HepG2 (cell line): ENCODE measurements around the gene LRP5. TPM values are rescaled to one million over a fixed set of nuclear protein-coding genes. Genes with fewer than 3 reads are reported as not detected.
A peak's percentile ranks its signal among the peaks of the same experiment; 100 is the strongest.

Source experiments
- ATAD3A ChIP-seq: sonication (generic); formaldehyde crosslinking; IDR thresholded peaks from 2 replicates; pipeline ENCODE4 v1.4.0; 2020; ENCODE audit warnings: missing genetic modification reagents
- ATF3 ChIP-seq: sonication (generic); formaldehyde crosslinking; IDR thresholded peaks from 2 replicates; pipeline ENCODE4 v1.4.0; 2020; ENCODE audit warnings: missing genetic modification reagents
- CBFB ChIP-seq: sonication (generic); formaldehyde crosslinking; IDR thresholded peaks from 2 replicates; pipeline ENCODE4 v1.4.0; 2020; ENCODE audit warnings: missing genetic modification reagents
- HNF1B ChIP-seq: sonication (generic); formaldehyde crosslinking; IDR thresholded peaks from 2 replicates; pipeline ENCODE4 v1.5.1; 2020; ENCODE audit warnings: mild to moderate bottlenecking, moderate library complexity, missing genetic modification reagents
- PITX1 ChIP-seq: sonication (generic); formaldehyde crosslinking; IDR thresholded peaks from 2 replicates; pipeline ENCODE4 v1.5.1; 2020; ENCODE audit warnings: mild to moderate bottlenecking, missing genetic modification reagents
- POLR2G ChIP-seq: fragments of 200-400 bp; formaldehyde crosslinking; IDR thresholded peaks from 2 replicates; pipeline ENCODE4 v1.6.1; 2018; ENCODE audit warnings: mild to moderate bottlenecking, low read depth, low read length, moderate library complexity
- PRDM4 ChIP-seq: sonication (generic); formaldehyde crosslinking; IDR thresholded peaks from 2 replicates; pipeline ENCODE4 v1.9.0; 2021; ENCODE audit warnings: missing genetic modification reagents, borderline replicate concordance
- REST ChIP-seq, 2 experiments: IDR thresholded peaks; 2 replicates each; pipeline ENCODE4 v1.6.1; 2011 to 2012; ENCODE audit warnings: low read length in 2 of 2, borderline replicate concordance in 1 of 2, low read depth in 1 of 2, mild to moderate bottlenecking in 1 of 2, moderate library complexity in 1 of 2
- SNRNP70 ChIP-seq: fragments of 200-400 bp; formaldehyde crosslinking; IDR thresholded peaks from 2 replicates; pipeline ENCODE4 v1.6.1; 2017; ENCODE audit warnings: mild to moderate bottlenecking, low read depth, low read length, moderate library complexity
- SRF ChIP-seq: IDR thresholded peaks from 2 replicates; pipeline ENCODE4 v1.6.1; 2011; ENCODE audit warnings: mild to moderate bottlenecking, low read depth, low read length, moderate library complexity
- STAT6 ChIP-seq: sonication (generic); formaldehyde crosslinking; IDR thresholded peaks from 2 replicates; pipeline ENCODE4 v1.4.0; 2020; ENCODE audit warnings: missing genetic modification reagents, mild to moderate bottlenecking, borderline replicate concordance
- TCF7L2 ChIP-seq: IDR thresholded peaks from 2 replicates; pipeline ENCODE4 v1.6.1; 2011; ENCODE audit warnings: mild to moderate bottlenecking, low read depth, low read length, moderate library complexity
- ZFP82 ChIP-seq: sonication (generic); formaldehyde crosslinking; IDR thresholded peaks from 2 replicates; pipeline ENCODE4 v1.5.1; 2020; ENCODE audit warnings: mild to moderate bottlenecking, missing genetic modification reagents, borderline replicate concordance
- ZMYM3 ChIP-seq: sonication (generic); formaldehyde crosslinking; IDR thresholded peaks from 2 replicates; pipeline ENCODE4 v1.5.1; 2020; ENCODE audit warnings: mild to moderate bottlenecking, missing genetic modification reagents
- ZNF264 ChIP-seq: sonication (generic); formaldehyde crosslinking; IDR thresholded peaks from 2 replicates; pipeline ENCODE4 v1.4.0; 2020; ENCODE audit warnings: missing genetic modification reagents
- ZNF430 ChIP-seq: sonication (generic); formaldehyde crosslinking; IDR thresholded peaks from 2 replicates; pipeline ENCODE4 v1.9.0; 2021; ENCODE audit warnings: mild to moderate bottlenecking, missing genetic modification reagents
- ZNF589 ChIP-seq: sonication (generic); formaldehyde crosslinking; conservative IDR thresholded peaks from 2 replicates; pipeline ENCODE4 v1.8.0; 2022; ENCODE audit warnings: mild to moderate bottlenecking, moderate library complexity, missing genetic modification reagents
- ZSCAN22 ChIP-seq: sonication (generic); formaldehyde crosslinking; IDR thresholded peaks from 2 replicates; pipeline ENCODE4 v1.4.0; 2020; ENCODE audit warnings: mild to moderate bottlenecking, missing genetic modification reagents
- polyA plus RNA-seq, 8 experiments: library from polyadenylated mRNA; depleted of rRNA in 3 of 8; stranded (reverse) in 7 of 8; unstranded in 1 of 8; fragments of >200 nt; fragmentation: Illumina TruSeq in 4 of 8; extraction: Trizol in 4 of 8; gene quantifications; 2 replicates each; pipeline versions ENCODE4 v1.2.1 to v1.2.3, GENCODE V29; 2011 to 2016; ENCODE audit warnings: low read depth in 4 of 8, missing spikeins in 1 of 8, mixed read lengths in 1 of 8; ENCODE audit not compliant: insufficient read depth in 1 of 8
- total RNA-seq, 5 experiments: library from RNA; depleted of rRNA; stranded (reverse); fragments of >200 nt; fragmentation: Illumina TruSeq; extraction: Trizol; gene quantifications; 2 replicates each; pipeline ENCODE4 v1.2.3, GENCODE V29; 2016; ENCODE audit warnings: low read depth in 1 of 5

LRP5 gene
- total and polyA plus RNA-seq, 2 of the 13 experiments (the other 11 are each of a cell fraction or from before 2014, with no cell fraction given) = 40.4 to 64.0 TPM

- 0 out of 4 replicates have a peak, but pooled peaks of 1 of the 2 experiments have one; percentile 30 for TF ChIP-seq REST (IDR thresholded peaks at IDR 0.05; ENCODE audit: borderline replicate concordance in 1 of 2, low read depth in 1 of 2, low read length in 2 of 2)
- no peak for TF ChIP-seq POLR2G
- TF ChIP-seq ZFP82 (CRISPR knock-in tag) = no peak
- TF ChIP-seq ZSCAN22 (CRISPR knock-in tag) = no peak
- TF ChIP-seq ZNF430 = peak; percentile 44; the same call in 1 of the 2 replicates
- no peak for TF ChIP-seq SNRNP70
- no peak for TF ChIP-seq STAT6 (CRISPR knock-in tag)
- no peak for TF ChIP-seq SRF
- no peak for TF ChIP-seq ZNF589 (CRISPR knock-in tag)
- TF ChIP-seq PITX1 = peak; percentile 73
- TF ChIP-seq ATAD3A (CRISPR knock-in tag) = no peak
- TF ChIP-seq CBFB (CRISPR knock-in tag) = no peak
- TF ChIP-seq ZNF264 (CRISPR knock-in tag) = 0 out of 2 replicates have a peak, but pooled peaks have one; percentile 28
- 0 out of 2 replicates have a peak, but pooled peaks have one; percentile 37 for TF ChIP-seq ZMYM3 (CRISPR knock-in tag)
- TF ChIP-seq TCF7L2 = no peak
- TF ChIP-seq PRDM4 (CRISPR knock-in tag) = no peak
- TF ChIP-seq ATF3 (CRISPR knock-in tag) = no peak
- peak; percentile 51; the same call in 1 of the 2 replicates for TF ChIP-seq HNF1B (CRISPR knock-in tag)
Observed at GRCh38 chr11:68270196-68271022, 42.0 kb upstream of the LRP5 start (continued).
